CD14-positive monocyte (primary cell): Measurements from ENCODE around the gene OPRM1. TPM values are rescaled to one million over a fixed set of nuclear protein-coding genes. Genes with fewer than 3 reads are reported as not detected.
A peak's percentile ranks its signal among the peaks of the same experiment; 100 is the strongest.

ENCODE experiments used
- DNase-seq, 3 donors: peaks; one replicate each; pipeline ENCODE4 v3.0.0-alpha.2; 2011 to 2022
- H2AFZ ChIP-seq: 2 replicates; pipeline ENCODE4 v1.6.0; 2012; ENCODE audit warnings: mild to moderate bottlenecking, low read depth, low read length, inconsistent platforms; ENCODE audit not compliant: insufficient read depth, poor library complexity, severe bottlenecking
- H3K27ac ChIP-seq, 2 donors: 1 replicate in 1 of 2; 2 replicates in 1 of 2; pipeline ENCODE4 v1.5.1; 2012 to 2013; ENCODE audit warnings: low read length in 2 of 2, control low read depth in 1 of 2, inconsistent platforms in 1 of 2, low read depth in 1 of 2, mild to moderate bottlenecking in 1 of 2
- H3K27me3 ChIP-seq, 2 donors: one replicate each; pipeline versions ENCODE4 v1.6.0 to v1.6.1; 2011 to 2013; ENCODE audit warnings: low read length in 2 of 2; ENCODE audit not compliant: control insufficient read depth in 2 of 2, insufficient read depth in 2 of 2
- H3K36me3 ChIP-seq, 2 donors: replicated peaks in 1 of 2; 1 replicate in 1 of 2; 2 replicates in 1 of 2; pipeline versions ENCODE4 v1.5.1 to v1.6.1; 2012 to 2013; ENCODE audit warnings: low read length in 2 of 2, control low read depth in 1 of 2, inconsistent platforms in 1 of 2, mild to moderate bottlenecking in 1 of 2; ENCODE audit not compliant: insufficient read depth in 2 of 2, control insufficient read depth in 1 of 2
- H3K4me1 ChIP-seq, 2 donors: 1 replicate in 1 of 2; 2 replicates in 1 of 2; pipeline versions ENCODE4 v1.5.1 to v1.6.1; 2012 to 2013; ENCODE audit warnings: low read length in 2 of 2, control low read depth in 1 of 2, inconsistent platforms in 1 of 2, mild to moderate bottlenecking in 1 of 2, moderate library complexity in 1 of 2; ENCODE audit not compliant: insufficient read depth in 2 of 2, control insufficient read depth in 1 of 2
- H3K4me2 ChIP-seq: replicated peaks from 2 replicates; pipeline ENCODE3; 2012; ENCODE audit warnings: low read length, moderate library complexity, mild to moderate bottlenecking; ENCODE audit not compliant: poor library complexity, severe bottlenecking; ENCODE audit errors: extremely low read depth
- H3K4me3 ChIP-seq, 3 experiments: fragments of 200-600 bp in 1 of 3; sonication (generic) in 1 of 3; replicated peaks in 1 of 3; 1 replicate in 2 of 3; 2 replicates in 1 of 3; pipeline ENCODE4 v1.5.1; 2011 to 2013; ENCODE audit warnings: low read length in 3 of 3, mild to moderate bottlenecking in 3 of 3, control low read depth in 2 of 3, low read depth in 2 of 3, inconsistent platforms in 1 of 3, moderate library complexity in 1 of 3
- H3K79me2 ChIP-seq: 2 replicates; pipeline ENCODE4 v1.6.0; 2012; ENCODE audit warnings: mild to moderate bottlenecking, control low read depth, inconsistent platforms, low read length, moderate library complexity; ENCODE audit not compliant: insufficient read depth
- H3K9ac ChIP-seq: 2 replicates; pipeline ENCODE4 v1.6.0; 2017; ENCODE audit warnings: low read length, mild to moderate bottlenecking; ENCODE audit not compliant: insufficient read depth, poor library complexity, severe bottlenecking
- H3K9me3 ChIP-seq, 2 donors: replicated peaks in 1 of 2; 1 replicate in 1 of 2; 2 replicates in 1 of 2; pipeline versions ENCODE4 v1.5.1 to v1.6.1; 2012 to 2013; ENCODE audit warnings: low read length in 2 of 2, control low read depth in 1 of 2; ENCODE audit not compliant: control insufficient read depth in 1 of 2, insufficient read depth in 1 of 2
- H4K20me1 ChIP-seq: 2 replicates; pipeline ENCODE4 v1.6.0; 2012; ENCODE audit warnings: mild to moderate bottlenecking, low read length, control low read depth, moderate library complexity; ENCODE audit not compliant: insufficient read depth
- H3K27ac Mint-ChIP-seq, 7 donors: one replicate each; pipeline ENCODE4 v1.8.0; 2020; ENCODE audit warnings: mild to moderate bottlenecking in 7 of 7, mixed read lengths in 7 of 7, moderate library complexity in 6 of 7, inconsistent platforms in 2 of 7
- H3K27me3 Mint-ChIP-seq, 3 donors: one replicate each; pipeline ENCODE4 v1.8.0; 2021 to 2022; ENCODE audit warnings: low read depth in 3 of 3, mild to moderate bottlenecking in 3 of 3, mixed read lengths in 3 of 3, moderate library complexity in 3 of 3, inconsistent platforms in 1 of 3
- H3K36me3 Mint-ChIP-seq, 2 donors: one replicate each; pipeline ENCODE4 v1.8.0; 2020; ENCODE audit warnings: mixed read lengths in 2 of 2, inconsistent platforms in 1 of 2, mild to moderate bottlenecking in 1 of 2
- H3K4me1 Mint-ChIP-seq: one replicate; pipeline ENCODE4 v1.8.0; 2020; ENCODE audit warnings: mild to moderate bottlenecking, mixed read lengths
- H3K4me3 Mint-ChIP-seq, 2 donors: one replicate each; pipeline ENCODE4 v1.8.0; 2020; ENCODE audit warnings: mild to moderate bottlenecking in 2 of 2, mixed read lengths in 2 of 2, moderate library complexity in 1 of 2
- H3K9me3 Mint-ChIP-seq, 7 donors: one replicate each; pipeline ENCODE4 v1.8.0; 2020 to 2022; ENCODE audit warnings: mixed read lengths in 7 of 7, mild to moderate bottlenecking in 6 of 7, moderate library complexity in 6 of 7, inconsistent platforms in 2 of 7
- WGBS: methylation state at CpG from one replicate; pipeline ENCODE4 v1.1.5; 2013; ENCODE audit warnings: missing lambda C conversion rate; ENCODE audit not compliant: insufficient coverage; 5-methylcytosine and 5-hydroxymethylcytosine counted together
- intact Hi-C, 2 donors: fragments of 100-400 bp; cut with micrococcal nuclease; formaldehyde crosslinking; loops; one replicate each; pipeline versions ENCODE4 v1.15.0 to v1.15.1; 2023
- polyA plus RNA-seq, 3 donors: library from polyadenylated mRNA; depleted of rRNA in 1 of 3; unstranded in 2 of 3; stranded (reverse) in 1 of 3; fragments of 300-500 nt in 2 of 3; fragments of >200 nt in 1 of 3; fragmentation: Illumina TruSeq in 2 of 3; gene quantifications; 1 replicate in 2 of 3; 2 replicates in 1 of 3; pipeline ENCODE4 v1.2.3, GENCODE V29; 2012 to 2021
- TF ChIP-seq, protein P1 (sequence below): fragments of 200-600 bp; IDR thresholded peaks from one replicate; pipeline ENCODE4 v1.8.0; 2022; ENCODE audit warnings: antibody characterized with exemption, mild to moderate bottlenecking

Gene OPRM1
- polyA plus RNA-seq, 3 donors, result not detected

DNA sequence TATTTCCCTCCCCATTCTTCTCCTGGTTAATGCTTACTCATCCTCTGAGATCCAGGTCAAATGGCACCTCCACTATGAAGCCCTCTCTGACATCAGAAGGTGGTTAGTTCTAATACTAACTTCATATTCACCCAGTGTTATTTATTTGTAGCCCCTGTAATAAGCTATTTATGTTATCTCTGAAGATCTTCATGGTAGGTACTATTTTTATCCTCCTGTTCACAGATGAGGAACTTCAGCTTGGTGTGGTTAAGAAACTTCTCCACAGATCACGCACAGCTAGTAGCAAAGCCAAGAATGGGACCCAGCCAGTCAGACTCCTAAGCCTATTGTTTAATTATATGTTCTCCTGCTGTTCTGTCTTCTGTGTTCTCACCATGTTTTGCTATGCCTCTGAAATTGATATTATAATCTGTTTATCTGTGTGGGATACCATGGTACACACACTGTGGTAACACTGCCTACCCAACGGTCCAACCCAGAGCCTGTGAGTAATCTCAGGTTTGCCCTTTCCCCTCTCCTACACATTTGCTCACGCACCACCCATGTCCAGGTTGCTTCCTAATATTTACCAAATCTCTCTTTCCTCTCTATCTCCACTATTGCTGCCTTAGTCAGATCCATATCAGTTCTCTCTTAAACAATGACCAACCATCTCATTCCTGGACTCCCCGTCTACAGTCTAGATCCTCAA lies 219.2 kb downstream of the OPRM1 start:
- peaks cover 60% of the 10 kb centered on the region for H3K4me1 Mint-ChIP-seq
- Histone ChIP-seq H3K36me3 (peaks cover 8 to 16% of the 10 kb centered on the region in 2 donors), H3K9me3 (no peaks in the 10 kb centered on the region), H3K27me3 (no peaks in the 10 kb centered on the region), H3K79me2 (peaks cover 74% of the 10 kb centered on the region), H2AFZ (no peak overlapping the region), H4K20me1 (peaks cover 8% of the 10 kb centered on the region), H3K4me1 (peaks cover 35 to 55% of the 10 kb centered on the region in 2 donors), H3K9ac (no peak overlapping the region), H3K4me3 (peak overlapping the region in 1 of 3 experiments; percentile 56), H3K4me2 (peak overlapping the region; percentile 61), H3K27ac (peak overlapping the region; percentile 65 to 85)
- peaks cover 0 to 6% (median 3%) of the 10 kb centered on the region in 7 donors for H3K9me3 Mint-ChIP-seq
- peak overlapping the region; percentile 3 to 65 for H3K4me3 Mint-ChIP-seq
- H3K27me3 Mint-ChIP-seq, result peaks cover 0 to 2% (median 0%) of the 10 kb centered on the region in 3 donors
- intact Hi-C loops, result loop anchor here in 1 of 2 donors (10.0 kb wide), 1 partner anchor 47 kb away; no protein-coding TSS in a partner anchor
- H3K27ac Mint-ChIP-seq, result peak overlapping the region; percentile 77 to 92 (median 89)
- peak; percentile 52 to 86 (median 76) for DNase-seq
- TF ChIP-seq, protein P1, sequence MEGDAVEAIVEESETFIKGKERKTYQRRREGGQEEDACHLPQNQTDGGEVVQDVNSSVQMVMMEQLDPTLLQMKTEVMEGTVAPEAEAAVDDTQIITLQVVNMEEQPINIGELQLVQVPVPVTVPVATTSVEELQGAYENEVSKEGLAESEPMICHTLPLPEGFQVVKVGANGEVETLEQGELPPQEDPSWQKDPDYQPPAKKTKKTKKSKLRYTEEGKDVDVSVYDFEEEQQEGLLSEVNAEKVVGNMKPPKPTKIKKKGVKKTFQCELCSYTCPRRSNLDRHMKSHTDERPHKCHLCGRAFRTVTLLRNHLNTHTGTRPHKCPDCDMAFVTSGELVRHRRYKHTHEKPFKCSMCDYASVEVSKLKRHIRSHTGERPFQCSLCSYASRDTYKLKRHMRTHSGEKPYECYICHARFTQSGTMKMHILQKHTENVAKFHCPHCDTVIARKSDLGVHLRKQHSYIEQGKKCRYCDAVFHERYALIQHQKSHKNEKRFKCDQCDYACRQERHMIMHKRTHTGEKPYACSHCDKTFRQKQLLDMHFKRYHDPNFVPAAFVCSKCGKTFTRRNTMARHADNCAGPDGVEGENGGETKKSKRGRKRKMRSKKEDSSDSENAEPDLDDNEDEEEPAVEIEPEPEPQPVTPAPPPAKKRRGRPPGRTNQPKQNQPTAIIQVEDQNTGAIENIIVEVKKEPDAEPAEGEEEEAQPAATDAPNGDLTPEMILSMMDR, result no peak
- WGBS, result 41% methylated on average over 3 of the region's 4 CpGs
- H3K36me3 Mint-ChIP-seq, result peaks cover 19 to 34% of the 10 kb centered on the region in 2 donors

DNA sequence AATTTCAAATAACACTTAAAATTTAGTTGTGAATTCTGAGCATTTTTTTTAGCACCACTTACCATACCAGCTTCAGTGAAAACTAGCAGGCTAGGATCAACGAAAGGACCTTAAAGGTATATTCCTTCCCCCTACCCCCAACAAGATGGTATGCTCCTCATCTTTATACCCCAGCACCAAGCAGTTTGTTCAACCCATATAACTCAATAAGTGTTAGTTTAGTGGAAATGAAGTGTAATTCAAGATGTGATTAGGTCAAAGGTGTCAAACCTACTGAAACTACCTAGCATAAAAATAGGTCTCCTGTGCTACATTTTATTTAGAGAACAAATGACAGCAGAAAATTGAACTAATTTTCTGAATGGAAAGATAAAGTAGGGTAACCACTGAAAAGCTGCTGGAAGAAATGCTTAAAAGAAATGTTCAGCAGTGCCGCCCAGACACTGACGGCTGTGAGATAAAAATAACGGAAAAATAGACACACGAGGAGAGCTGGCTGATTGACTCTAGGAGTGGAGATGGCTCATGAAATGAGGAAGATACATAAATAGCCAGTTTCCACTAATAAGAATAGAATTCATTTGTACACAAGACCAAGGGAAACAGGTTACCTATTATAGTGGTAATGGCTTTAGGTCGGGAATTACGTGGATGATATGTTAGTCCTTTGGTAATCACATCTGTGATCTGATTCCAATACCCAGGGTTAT lies 222.8 kb downstream of the OPRM1 start:
- no peak for DNase-seq
- Histone ChIP-seq H3K4me2 (no peak overlapping the region), H2AFZ (no peak overlapping the region), H3K27ac (peak overlapping the region in 1 of 2 donors; percentile 39), H3K36me3 (peaks cover 18 to 39% of the 10 kb centered on the region in 2 donors), H3K79me2 (peaks cover 56% of the 10 kb centered on the region), H3K4me3 (no peak overlapping the region), H3K9ac (no peak overlapping the region), H3K27me3 (no peaks in the 10 kb centered on the region), H4K20me1 (peaks cover 8% of the 10 kb centered on the region), H3K4me1 (peaks cover 24 to 40% of the 10 kb centered on the region in 2 donors), H3K9me3 (no peaks in the 10 kb centered on the region)
- WGBS, result 100% methylated on average over 3 of the region's 7 CpGs
- Mint-ChIP-seq H3K36me3 (peaks cover 35 to 50% of the 10 kb centered on the region in 2 donors), H3K4me3 (no peak overlapping the region), H3K27ac (peak overlapping the region in 2 of 7 donors; percentile 3 to 6), H3K9me3 (peaks cover 0 to 2% (median 0%) of the 10 kb centered on the region in 7 donors), H3K4me1 (peaks cover 41% of the 10 kb centered on the region), H3K27me3 (peaks cover 0 to 2% (median 0%) of the 10 kb centered on the region in 3 donors)
- intact Hi-C loops, result no loop called here
- TF ChIP-seq, protein P1, result no peak
